Panc1 (cell line): ENCODE data around the gene LTF. TPM values are rescaled to one million over a fixed set of nuclear protein-coding genes. Genes with fewer than 3 reads are reported as not detected.

Source experiments
- ATAC-seq: fragments of 200-7000 bp; cut with Tn5 transposase; 2 replicates; pipeline ENCODE4 v1.9.1; 2020; ENCODE audit warnings: mild to moderate bottlenecking, moderate library complexity
- BruUV-seq: library from RNA; stranded (reverse); fragments of 400-500 nt; replicated peaks from 2 replicates; lab custom pipeline; 2021; lab: Mats Ljungman, UMichigan
- CTCF ChIA-PET: fragments of 300-600 bp; sonication (Branson Sonifier 250); formaldehyde crosslinking; loops from one replicate; lab custom pipeline; 2022; ENCODE audit warnings: antibody characterized with exemption; lab: Charles Lee
- POLR2A ChIA-PET: fragments of 300-600 bp; sonication (Branson Sonifier 250); formaldehyde crosslinking; loops from one replicate; lab custom pipeline; 2022; ENCODE audit warnings: antibody characterized with exemption; lab: Charles Lee
- DNase-seq: peaks from one replicate; pipeline ENCODE4 v3.0.0-alpha.2; 2010; ENCODE audit warnings: low read depth, low spot score
- H3K27ac ChIP-seq: 2 replicates; pipeline ENCODE4 v1.5.1; 2011; ENCODE audit warnings: mild to moderate bottlenecking, low read length, inconsistent platforms
- H3K27me3 ChIP-seq: fragments of 200-500 bp; sonication (Bioruptor generic); 2 replicates; pipeline ENCODE4 v1.6.0; 2014; ENCODE audit warnings: low read length, inconsistent platforms; ENCODE audit not compliant: control insufficient read depth, insufficient read depth
- H3K36me3 ChIP-seq: fragments of 200-500 bp; sonication (Bioruptor generic); 2 replicates; pipeline ENCODE4 v1.5.1; 2014; ENCODE audit warnings: inconsistent platforms, mild to moderate bottlenecking, low read length, moderate library complexity; ENCODE audit not compliant: control insufficient read depth, insufficient read depth
- H3K4me1 ChIP-seq: 2 replicates; pipeline ENCODE4 v1.5.1; 2011; ENCODE audit warnings: inconsistent platforms, mild to moderate bottlenecking, low read length, moderate library complexity; ENCODE audit not compliant: control insufficient read depth, insufficient read depth
- H3K4me3 ChIP-seq, 2 experiments: 2 replicates each; pipeline ENCODE4 v1.5.1; 2011 to 2012; ENCODE audit warnings: low read depth in 2 of 2, low read length in 2 of 2, mild to moderate bottlenecking in 2 of 2, inconsistent platforms in 1 of 2, moderate library complexity in 1 of 2
- H3K9me3 ChIP-seq: fragments of 200-500 bp; sonication (Bioruptor generic); 2 replicates; pipeline ENCODE4 v1.5.1; 2014; ENCODE audit warnings: low read depth, mild to moderate bottlenecking, inconsistent platforms, low read length, moderate library complexity; ENCODE audit not compliant: control insufficient read depth, insufficient read depth
- POLR2AphosphoS5 ChIP-seq: IDR thresholded peaks from 2 replicates; pipeline ENCODE4 v1.6.1; 2012; ENCODE audit warnings: mild to moderate bottlenecking, low read depth, low read length, moderate library complexity
- SIN3A ChIP-seq: IDR thresholded peaks from 2 replicates; pipeline ENCODE4 v1.6.1; 2012; ENCODE audit warnings: low read depth, mild to moderate bottlenecking, low read length, moderate library complexity, borderline replicate concordance; ENCODE audit not compliant: insufficient read depth
- TCF7L2 ChIP-seq: IDR thresholded peaks from 2 replicates; pipeline ENCODE4 v1.6.1; 2011; ENCODE audit warnings: mild to moderate bottlenecking, low read depth, low read length, inconsistent platforms
- in situ Hi-C: cut with HindIII; loops from 2 replicates; pipeline ENCODE4 v1.10.0; 2016; ENCODE audit warnings: low sequenced_read_pairs, low pct_unique_long_range_greater_than_20kb
- intact Hi-C: fragments of 100-400 bp; cut with micrococcal nuclease; formaldehyde crosslinking; loops from one replicate; pipeline ENCODE4 v1.10.0; 2022; ENCODE audit not compliant: unreplicated experiment
- total RNA-seq: library from RNA; stranded (reverse); gene quantifications from one replicate; pipeline ENCODE4 v1.2.1, GENCODE V29; 2021; ENCODE audit not compliant: unreplicated experiment
- TF ChIP-seq, protein P1 (sequence below): fragments of 450-650 bp; IDR thresholded peaks from 2 replicates; pipeline ENCODE4 v1.5.1; 2017; ENCODE audit warnings: mild to moderate bottlenecking
- TF ChIP-seq, protein P2 (sequence below), 2 experiments: IDR thresholded peaks; 2 replicates each; pipeline ENCODE4 v1.6.1; 2011 to 2012; ENCODE audit warnings: low read depth in 2 of 2, control low read depth in 1 of 2, low read length in 1 of 2, mild to moderate bottlenecking in 1 of 2, moderate library complexity in 1 of 2; ENCODE audit not compliant: insufficient read depth in 1 of 2

The LTF gene
- total RNA-seq, 1 experiment from 2014 or later, result not detected

DNA sequence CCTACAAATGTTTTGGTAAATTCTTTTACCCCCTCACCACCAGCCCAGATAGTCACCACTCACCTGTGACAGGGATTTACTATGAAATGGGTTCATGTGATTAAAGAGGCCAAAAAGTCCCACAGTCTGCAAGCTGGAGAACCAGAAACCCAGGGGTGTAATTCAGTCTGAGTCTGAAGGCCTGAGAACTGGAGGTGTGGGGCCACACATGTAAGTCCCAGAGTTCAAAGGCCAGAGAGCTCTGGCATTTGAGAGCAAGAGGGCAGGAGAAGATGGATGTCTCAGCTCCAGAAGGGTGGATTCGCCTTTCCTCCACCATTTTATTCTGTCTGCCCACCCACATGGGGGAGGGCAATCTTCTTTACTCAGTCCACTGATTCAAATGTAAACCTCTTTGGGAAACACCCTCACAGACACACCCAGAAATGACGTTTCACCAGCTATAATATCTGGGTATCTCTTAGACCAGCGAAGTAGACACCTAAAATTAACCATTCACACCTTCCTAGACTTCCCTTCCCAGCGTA, 45.0 kb upstream of the LTF start:
- Histone ChIP-seq H3K4me1 (no peaks in the 10 kb centered on the region), H3K27ac (no peak overlapping the region), H3K4me3 (no peak overlapping the region), H3K9me3 (no peaks in the 10 kb centered on the region), H3K27me3 (0 out of 2 replicates have a peak, but pooled peaks cover 2% of the 10 kb centered on the region), H3K36me3 (no peaks in the 10 kb centered on the region)
- in situ Hi-C loops, result no loop called here
- no peak for DNase-seq
- no TSS peak for BruUV-seq
- ATAC-seq, result no peak
- intact Hi-C loops, result no loop called here
- TF ChIP-seq POLR2AphosphoS5 (no peak), SIN3A (no peak), TCF7L2 (no peak)
- POLR2A ChIA-PET, result no interaction called here
- CTCF ChIA-PET, result no interaction called here

DNA sequence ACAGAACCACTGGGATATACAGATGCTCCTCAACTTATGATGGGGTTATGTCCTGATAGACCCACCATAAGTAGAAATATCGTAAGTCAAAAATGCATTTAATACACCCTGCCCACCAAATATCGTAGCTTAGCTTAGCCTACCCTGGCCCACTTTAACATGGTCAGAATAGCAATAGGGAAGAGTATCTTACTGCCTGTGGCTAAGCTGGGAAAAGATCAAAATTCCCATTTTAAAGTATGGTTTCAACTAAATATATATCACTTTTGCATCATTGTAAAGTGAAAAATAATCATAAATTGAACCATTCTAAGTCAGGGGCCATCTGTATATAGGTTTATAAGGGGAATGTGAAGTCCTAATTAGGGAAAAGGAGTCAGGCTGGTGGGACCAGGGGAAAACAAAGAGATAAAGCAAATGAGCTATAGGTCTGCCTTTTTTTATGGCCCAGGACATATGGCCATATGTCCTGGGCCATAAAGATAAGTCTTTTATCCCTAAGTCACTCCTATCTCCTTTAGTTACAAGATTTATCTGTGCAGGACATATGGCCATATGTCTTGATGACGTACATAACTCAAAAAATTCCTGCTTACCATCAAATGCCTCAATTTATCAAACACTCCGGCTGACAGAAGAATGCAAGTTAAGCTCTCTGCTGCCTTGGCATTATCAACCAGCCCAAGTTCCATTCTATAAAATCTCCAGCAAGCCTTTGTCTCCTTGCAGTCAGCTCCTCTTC, 44.3 kb upstream of the LTF start:
- Histone ChIP-seq H3K4me3 (no peak overlapping the region), H3K27ac (no peak overlapping the region), H3K36me3 (no peaks in the 10 kb centered on the region), H3K4me1 (no peaks in the 10 kb centered on the region), H3K9me3 (no peaks in the 10 kb centered on the region), H3K27me3 (0 out of 2 replicates have a peak, but pooled peaks cover 2% of the 10 kb centered on the region)
- CTCF ChIA-PET, result no interaction called here
- intact Hi-C loops, result no loop called here
- no TSS peak for BruUV-seq
- ATAC-seq (no peak), DNase-seq (no peak)
- TF ChIP-seq, protein P1, sequence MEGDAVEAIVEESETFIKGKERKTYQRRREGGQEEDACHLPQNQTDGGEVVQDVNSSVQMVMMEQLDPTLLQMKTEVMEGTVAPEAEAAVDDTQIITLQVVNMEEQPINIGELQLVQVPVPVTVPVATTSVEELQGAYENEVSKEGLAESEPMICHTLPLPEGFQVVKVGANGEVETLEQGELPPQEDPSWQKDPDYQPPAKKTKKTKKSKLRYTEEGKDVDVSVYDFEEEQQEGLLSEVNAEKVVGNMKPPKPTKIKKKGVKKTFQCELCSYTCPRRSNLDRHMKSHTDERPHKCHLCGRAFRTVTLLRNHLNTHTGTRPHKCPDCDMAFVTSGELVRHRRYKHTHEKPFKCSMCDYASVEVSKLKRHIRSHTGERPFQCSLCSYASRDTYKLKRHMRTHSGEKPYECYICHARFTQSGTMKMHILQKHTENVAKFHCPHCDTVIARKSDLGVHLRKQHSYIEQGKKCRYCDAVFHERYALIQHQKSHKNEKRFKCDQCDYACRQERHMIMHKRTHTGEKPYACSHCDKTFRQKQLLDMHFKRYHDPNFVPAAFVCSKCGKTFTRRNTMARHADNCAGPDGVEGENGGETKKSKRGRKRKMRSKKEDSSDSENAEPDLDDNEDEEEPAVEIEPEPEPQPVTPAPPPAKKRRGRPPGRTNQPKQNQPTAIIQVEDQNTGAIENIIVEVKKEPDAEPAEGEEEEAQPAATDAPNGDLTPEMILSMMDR, result no peak
- POLR2A ChIA-PET, result interaction anchor here (0.6 kb wide), 1 partner anchor 11 kb away, joined by 8 read pairs; no protein-coding TSS in a partner anchor
- in situ Hi-C loops, result no loop called here

DNA sequence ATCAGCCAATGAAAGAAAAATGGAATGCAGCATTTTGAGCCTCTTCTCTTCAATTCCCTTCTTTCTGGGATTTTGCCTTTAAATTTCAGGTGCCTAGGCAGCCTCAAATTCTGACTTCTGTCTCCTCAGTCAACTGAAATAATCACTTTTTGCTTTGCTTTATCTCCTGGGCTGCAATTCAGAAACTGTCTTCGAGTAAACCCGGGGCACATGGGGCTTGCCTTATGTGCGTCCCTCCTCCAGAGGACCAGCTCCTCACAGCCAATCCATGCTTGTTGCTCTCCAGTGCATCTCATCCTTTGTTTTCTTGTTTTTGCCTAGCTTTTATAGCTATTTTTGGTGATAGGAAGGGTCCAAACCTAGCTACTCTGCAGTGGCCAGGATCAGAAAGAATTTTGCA, 41.8 kb upstream of the LTF start:
- no peak for ATAC-seq
- no peak for TF ChIP-seq TCF7L2
- no peak for TF ChIP-seq SIN3A
- TF ChIP-seq, protein P2, sequence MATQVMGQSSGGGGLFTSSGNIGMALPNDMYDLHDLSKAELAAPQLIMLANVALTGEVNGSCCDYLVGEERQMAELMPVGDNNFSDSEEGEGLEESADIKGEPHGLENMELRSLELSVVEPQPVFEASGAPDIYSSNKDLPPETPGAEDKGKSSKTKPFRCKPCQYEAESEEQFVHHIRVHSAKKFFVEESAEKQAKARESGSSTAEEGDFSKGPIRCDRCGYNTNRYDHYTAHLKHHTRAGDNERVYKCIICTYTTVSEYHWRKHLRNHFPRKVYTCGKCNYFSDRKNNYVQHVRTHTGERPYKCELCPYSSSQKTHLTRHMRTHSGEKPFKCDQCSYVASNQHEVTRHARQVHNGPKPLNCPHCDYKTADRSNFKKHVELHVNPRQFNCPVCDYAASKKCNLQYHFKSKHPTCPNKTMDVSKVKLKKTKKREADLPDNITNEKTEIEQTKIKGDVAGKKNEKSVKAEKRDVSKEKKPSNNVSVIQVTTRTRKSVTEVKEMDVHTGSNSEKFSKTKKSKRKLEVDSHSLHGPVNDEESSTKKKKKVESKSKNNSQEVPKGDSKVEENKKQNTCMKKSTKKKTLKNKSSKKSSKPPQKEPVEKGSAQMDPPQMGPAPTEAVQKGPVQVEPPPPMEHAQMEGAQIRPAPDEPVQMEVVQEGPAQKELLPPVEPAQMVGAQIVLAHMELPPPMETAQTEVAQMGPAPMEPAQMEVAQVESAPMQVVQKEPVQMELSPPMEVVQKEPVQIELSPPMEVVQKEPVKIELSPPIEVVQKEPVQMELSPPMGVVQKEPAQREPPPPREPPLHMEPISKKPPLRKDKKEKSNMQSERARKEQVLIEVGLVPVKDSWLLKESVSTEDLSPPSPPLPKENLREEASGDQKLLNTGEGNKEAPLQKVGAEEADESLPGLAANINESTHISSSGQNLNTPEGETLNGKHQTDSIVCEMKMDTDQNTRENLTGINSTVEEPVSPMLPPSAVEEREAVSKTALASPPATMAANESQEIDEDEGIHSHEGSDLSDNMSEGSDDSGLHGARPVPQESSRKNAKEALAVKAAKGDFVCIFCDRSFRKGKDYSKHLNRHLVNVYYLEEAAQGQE (IDR thresholded peaks at IDR 0.05; ENCODE audit: insufficient read depth in 1 of 2, low read depth in 2 of 2, low read length in 1 of 2), result no peak
- TF ChIP-seq POLR2AphosphoS5, result no peak
- TF ChIP-seq, protein P1, result no peak
- no peaks in the 10 kb centered on the region for H3K4me1 ChIP-seq
- no peaks in the 10 kb centered on the region for H3K9me3 ChIP-seq
- no TSS peak for BruUV-seq
- H3K36me3 ChIP-seq, result no peaks in the 10 kb centered on the region
- H3K4me3 ChIP-seq, result no peak overlapping the region
- DNase-seq, result no peak
- in situ Hi-C loops (no loop called here), intact Hi-C loops (no loop called here)
- no peak overlapping the region for H3K27ac ChIP-seq
- ChIA-PET POLR2A (no interaction called here), CTCF (no interaction called here)
- 0 out of 2 replicates have a peak, but pooled peaks cover 2% of the 10 kb centered on the region for H3K27me3 ChIP-seq
